Fibroblast of the aortic adventitia (primary cell): ENCODE measurements around the gene KIR3DL2. TPM values are rescaled to one million over a fixed set of nuclear protein-coding genes. Genes with fewer than 3 reads are reported as not detected.
"Not testable (repeated sequence)": the region's sequence is repeated elsewhere in the genome, so short reads cannot be mapped to it uniquely, and the experiment has no call there.

Source experiments
- DNase-seq: peaks from one replicate; pipeline ENCODE4 v3.0.0-alpha.2; 2010; ENCODE audit warnings: low read depth
- H3K4me3 ChIP-seq: 2 replicates; pipeline ENCODE4 v1.5.1; 2011; ENCODE audit warnings: low read depth, mild to moderate bottlenecking, control low read depth, low read length, moderate library complexity
- CTCF ChIP-seq: IDR thresholded peaks from 2 replicates; pipeline ENCODE4 v1.5.1; 2011; ENCODE audit warnings: mild to moderate bottlenecking, low read length, control low read depth, inconsistent platforms; ENCODE audit not compliant: insufficient read depth
- small RNA-seq: library from RNA; depleted of rRNA; stranded (forward); fragments of <200 nt; gene quantifications from one replicate; pipeline ENCODE3, GENCODE V24; 2012
- total RNA-seq: library from RNA; depleted of rRNA; stranded (reverse); fragments of >200 nt; gene quantifications from 2 replicates; pipeline ENCODE4 v1.2.3, GENCODE V29; 2012; ENCODE audit warnings: low replicate concordance

Gene KIR3DL2
- total RNA-seq, 1 donor, result not detected

GRCh38 chr19:54903303-54903702, 53.1 kb downstream of the KIR3DL2 start:
- no peak overlapping the region for H3K4me3 ChIP-seq
- DNase-seq, result no peak
- TF ChIP-seq CTCF, result no peak

- not testable (repeated sequence) for H3K4me3 ChIP-seq, DNase-seq
Observed at GRCh38 chr19:54904261-54904660, 54.0 kb downstream of the KIR3DL2 start.

- no peak for DNase-seq
- no peak overlapping the region for H3K4me3 ChIP-seq
- no peak for TF ChIP-seq CTCF
Observed at GRCh38 chr19:54905421-54905802, 55.2 kb downstream of the KIR3DL2 start.

- DNase-seq, result no peak
- TF ChIP-seq CTCF, result no peak
- H3K4me3 ChIP-seq, result no peak within 1 kb of the TSS
Observed at GRCh38 chr19:54905803-54906511, 55.7 kb downstream of the KIR3DL2 start, which contains the start of gene NCR1. Gene NCR1, plus strand, starts transcription at chr19:54906148. Its CDS starts 40 bp downstream, at chr19:54906188.

- no peak overlapping the region for H3K4me3 ChIP-seq
- DNase-seq, result no peak
- TF ChIP-seq CTCF, result no peak
Observed at GRCh38 chr19:54906819-54907218, 56.6 kb downstream of the KIR3DL2 start.

- H3K4me3 ChIP-seq, DNase-seq: not testable (repeated sequence)
Observed at GRCh38 chr19:54907899-54908298, 57.7 kb downstream of the KIR3DL2 start.

Small RNA genes lying within 50 kb of the gene (small RNA-seq; reads per million reads assigned to genes)
- 0.51 reads per million for gene RNU6-222P

Other genes with a start within 250 kb of the KIR3DL2 start
- gene LILRB1, start 220.0 kb upstream of the KIR3DL2 start, total RNA-seq, result not detected in 2 replicates
- not detected in 2 replicates for gene LILRB4, start 187.5 kb upstream of the KIR3DL2 start, total RNA-seq
- not detected in 2 replicates for gene KIR3DL3, start 126.0 kb upstream of the KIR3DL2 start, total RNA-seq
- not detected in 2 replicates for gene KIR2DL3, start 111.9 kb upstream of the KIR3DL2 start, total RNA-seq
- gene KIR2DL1, start 80.7 kb upstream of the KIR3DL2 start, total RNA-seq, result not detected in 2 replicates
- gene KIR2DL4, start 46.8 kb upstream of the KIR3DL2 start, total RNA-seq, result not detected in 2 replicates
- gene KIR3DL1, start 34.0 kb upstream of the KIR3DL2 start, total RNA-seq, result not detected in 2 replicates
- not detected in 2 replicates for gene KIR2DS4, start 17.8 kb upstream of the KIR3DL2 start, total RNA-seq
- not detected in 2 replicates for gene FCAR, start 23.8 kb downstream of the KIR3DL2 start, total RNA-seq
- not detected in 2 replicates for gene NCR1, start 55.7 kb downstream of the KIR3DL2 start, total RNA-seq
- gene NLRP7, start 97.1 kb downstream of the KIR3DL2 start, total RNA-seq, result not detected in 2 replicates
- gene NLRP2, start 115.9 kb downstream of the KIR3DL2 start, total RNA-seq, result not detected in 2 replicates
- gene GP6, start 187.8 kb downstream of the KIR3DL2 start, total RNA-seq, result not detected in 2 replicates
- 4.9 and 9.1 TPM in 2 replicates for gene RDH13, start 212.7 kb downstream of the KIR3DL2 start, total RNA-seq
- gene EPS8L1, start 225.4 kb downstream of the KIR3DL2 start, total RNA-seq, result 0.63 and 1.5 TPM in 2 replicates